ENCODE results near the gene RBM23. TPM values are rescaled to one million over a fixed set of nuclear protein-coding genes. Genes with fewer than 3 reads are reported as not detected.
A peak's percentile ranks its signal among the peaks of the same experiment; 100 is the strongest.

RBM23 gene
- total and polyA plus RNA-seq, 9 of the 15 experiments (the other 6 are each of a cell fraction or from before 2014, with no cell fraction given): 46.0 to 102 (median 58.5) TPM

GRCh38 chr14:22918804-22919600 is at the start of gene RBM23 (continued):
- no peak for TF ChIP-seq ZFPM2 (CRISPR knock-in tag; IDR thresholded peaks at IDR 0.05)
- no peak for TF ChIP-seq ZNF324 (CRISPR knock-in tag; IDR thresholded peaks at IDR 0.05)
- TF ChIP-seq ELK1 (CRISPR knock-in tag; IDR thresholded peaks at IDR 0.05): no peak
- TF ChIP-seq USF2 (CRISPR knock-in tag; IDR thresholded peaks at IDR 0.05): no peak
- TF ChIP-seq RAD51 (IDR thresholded peaks at IDR 0.05; ENCODE audit: borderline replicate concordance, low read depth): peak; percentile 32; the same call in 1 of the 2 replicates
- TF ChIP-seq KHSRP (IDR thresholded peaks at IDR 0.05): peak; percentile 99
- 0 out of 2 replicates have a peak, but pooled peaks have one; percentile 29 for TF ChIP-seq ZKSCAN1 (IDR thresholded peaks at IDR 0.05; ENCODE audit: low read depth, low read length)
- peak; percentile 76 for TF ChIP-seq SIN3B (IDR thresholded peaks at IDR 0.05; ENCODE audit: low read depth)
- TF ChIP-seq CSDE1 (IDR thresholded peaks at IDR 0.05): peak in 1 of 2 experiments; percentile 95; a peak in 2 of 4 replicates
- peak in 1 of 2 experiments; percentile 55 for TF ChIP-seq AFF1 (IDR thresholded peaks at IDR 0.05; ENCODE audit: low read depth in 1 of 2, partially characterized antibody in 2 of 2)
- TF ChIP-seq ERF (CRISPR knock-in tag; IDR thresholded peaks at IDR 0.05): 0 out of 2 replicates have a peak, but pooled peaks have one; percentile 36
- no peak for TF ChIP-seq MAFK (IDR thresholded peaks at IDR 0.05; ENCODE audit: low read length)
- peak; percentile 79 for TF ChIP-seq GABPA (tag; conservative IDR thresholded peaks at IDR 0.05; ENCODE audit: low read depth)
- peak; percentile 63 for TF ChIP-seq CTBP1 (IDR thresholded peaks at IDR 0.05; ENCODE audit: borderline replicate concordance)

All from K562 (cell line).